ENCODE measurements around the gene EPB41L4A. TPM values are rescaled to one million over a fixed set of nuclear protein-coding genes. Genes with fewer than 3 reads are reported as not detected.

EPB41L4A gene
- total and polyA plus RNA-seq, 11 donors, result 6.4 to 34.5 (median 16.2) TPM

GRCh38 chr5:112356178-112356956 lies 62.7 kb downstream of the EPB41L4A start:
- Histone ChIP-seq H3K27me3 (no peaks in the 10 kb centered on the region), H3K4me3 (no peak overlapping the region), H3K36me3 (no peaks in the 10 kb centered on the region), H3K9me3 (no peaks in the 10 kb centered on the region), H3K4me1 (peaks cover 0 to 24% (median 10%) of the 10 kb centered on the region in 12 donors), H3K27ac (no peak overlapping the region)
- DNase-seq (no peak), ATAC-seq (no peak)
- WGBS, 4 donors, result 90 to 95% (median 91%) methylated on average over 3 of the region's 3 CpGs
- intact Hi-C loops (cut with DNase I), result loop anchor here in 1 of 10 donors (10.0 kb wide), 1 partner anchor 58 kb away; the partner anchor contains the start of gene EPB41L4A
- TF ChIP-seq POLR2A (IDR thresholded peaks at IDR 0.05), result no peak
- TF ChIP-seq CTCF (IDR thresholded peaks at IDR 0.05), result no peak

GRCh38 chr5:112355058-112355685 lies 63.9 kb downstream of the EPB41L4A start:
- no peak for TF ChIP-seq POLR2A (IDR thresholded peaks at IDR 0.05)
- TF ChIP-seq CTCF (IDR thresholded peaks at IDR 0.05), result no peak
- Histone ChIP-seq H3K27ac (peak overlapping the region in 1 of 12 donors; percentile 7), H3K9me3 (no peaks in the 10 kb centered on the region), H3K4me3 (peak overlapping the region in 1 of 12 donors; percentile 17), H3K27me3 (no peaks in the 10 kb centered on the region), H3K36me3 (no peaks in the 10 kb centered on the region), H3K4me1 (peaks cover 0 to 24% (median 10%) of the 10 kb centered on the region in 12 donors)
- ATAC-seq, result no peak
- intact Hi-C loops (cut with DNase I), result loop anchor here in 1 of 10 donors (10.0 kb wide), 1 partner anchor 60 kb away; the partner anchor contains the start of gene EPB41L4A
- 75 to 83% (median 81%) methylated on average over 5 of the region's 5 CpGs for WGBS, 4 donors
- DNase-seq, result no peak

- WGBS, 4 donors, result 60 to 100% (median 69%) methylated on average over 2 to 3 of the region's 3 CpGs
- Histone ChIP-seq H3K4me1 (peaks cover 0 to 37% (median 14%) of the 10 kb centered on the region in 12 donors), H3K36me3 (no peaks in the 10 kb centered on the region), H3K27me3 (no peaks in the 10 kb centered on the region), H3K27ac (no peak overlapping the region), H3K9me3 (no peaks in the 10 kb centered on the region), H3K4me3 (no peak overlapping the region)
- DNase-seq, result no peak
- peak in 1 of 4 donors; percentile 14 for ATAC-seq
- intact Hi-C loops (cut with DNase I), result loop anchor here in 1 of 10 donors (10.0 kb wide), 1 partner anchor 61 kb away; the partner anchor contains the start of gene EPB41L4A
- TF ChIP-seq POLR2A (IDR thresholded peaks at IDR 0.05) (no peak), CTCF (IDR thresholded peaks at IDR 0.05) (no peak)
These were observed 65.4 kb downstream of the EPB41L4A start for GRCh38 chr5:112353678-112354077.

- TF ChIP-seq CTCF (IDR thresholded peaks at IDR 0.05) (no peak), POLR2A (IDR thresholded peaks at IDR 0.05) (no peak)
- no peak for ATAC-seq
- peak overlapping the region in 8 of 12 donors; percentile 0 to 54 (median 33) for H3K27ac ChIP-seq
- H3K9me3 ChIP-seq, result no peaks in the 10 kb centered on the region
- H3K4me3 ChIP-seq, result no peak overlapping the region
- no peaks in the 10 kb centered on the region for H3K36me3 ChIP-seq
- H3K4me1 ChIP-seq, result peaks cover 0 to 32% (median 14%) of the 10 kb centered on the region in 12 donors
- 48 to 75% (median 56%) methylated on average over 3 of the region's 3 CpGs for WGBS, 4 donors
- intact Hi-C loops (cut with DNase I), result loop anchor here in 1 of 10 donors (10.0 kb wide), 1 partner anchor 64 kb away; the partner anchor contains the start of gene EPB41L4A
- no peaks in the 10 kb centered on the region for H3K27me3 ChIP-seq
- DNase-seq, result no peak
These were observed 67.9 kb downstream of the EPB41L4A start for GRCh38 chr5:112351225-112351624.
